Tibial nerve (tissue), 3 donors: Measurements from ENCODE around the gene USP6NL.
"Not testable (repeated sequence)": the region's sequence is repeated elsewhere in the genome, so short reads cannot be mapped to it uniquely, and the experiment has no call there.

Experiments used
- CTCF ChIP-seq, 5 experiments: fragments of 200-600 bp in 3 of 5; fragments of 450-650 bp in 2 of 5; sonication (generic) in 3 of 5; IDR thresholded peaks; one replicate each; pipeline ENCODE4 v1.5.1; 2016 to 2019; ENCODE audit warnings: antibody characterized with exemption in 5 of 5, mild to moderate bottlenecking in 3 of 5, moderate library complexity in 2 of 5
- POLR2A ChIP-seq, 2 donors: fragments of 450-650 bp; IDR thresholded peaks; one replicate each; pipeline ENCODE4 v1.6.1; 2017; ENCODE audit warnings: antibody characterized with exemption in 2 of 2, mild to moderate bottlenecking in 2 of 2, moderate library complexity in 2 of 2

GRCh38 chr10:11494923-11495322 is 116.5 kb downstream of the USP6NL start:
- TF ChIP-seq CTCF (IDR thresholded peaks at IDR 0.05), result peak in 4 of 5 experiments; percentile 17 to 51 (median 42)
- TF ChIP-seq POLR2A (IDR thresholded peaks at IDR 0.05), result not testable (repeated sequence)
